D721Med (cell line): Measurements from ENCODE around the gene FNIP1.
"Not testable (repeated sequence)": the region's sequence is repeated elsewhere in the genome, so short reads cannot be mapped to it uniquely, and the experiment has no call there.

Experiments
- DNase-seq: peaks from one replicate; pipeline ENCODE4 v3.0.0; 2011; ENCODE audit warnings: low spot score; ENCODE audit not compliant: insufficient read length
- FAIRE-seq: peaks from 2 replicates; lab custom pipeline; 2011; peaks lifted over from hg19 to GRCh38; lab: Jason Lieb, UNC
- CTCF ChIP-seq: IDR thresholded peaks from 2 replicates; pipeline ENCODE4 v1.5.1; 2012; ENCODE audit warnings: mild to moderate bottlenecking, control low read depth; ENCODE audit not compliant: insufficient read depth; ENCODE audit errors: missing control alignments

The FNIP1 gene

GRCh38 chr5:131786036-131786435 lies 10.8 kb downstream of the FNIP1 start:
- DNase-seq (no peak), FAIRE-seq (no peak)
- TF ChIP-seq CTCF: no peak

- no peak for TF ChIP-seq CTCF
- DNase-seq (no peak), FAIRE-seq (no peak)
Measured at GRCh38 chr5:131783874-131784273, 12.9 kb downstream of the FNIP1 start.

GRCh38 chr5:131783357-131783756 lies 13.5 kb downstream of the FNIP1 start:
- no peak for TF ChIP-seq CTCF
- no peak for FAIRE-seq

GRCh38 chr5:131782717-131783116 lies 14.1 kb downstream of the FNIP1 start:
- no peak for TF ChIP-seq CTCF
- FAIRE-seq (no peak), DNase-seq (no peak)

More at GRCh38 chr5:131783357-131783756, 13.5 kb downstream of the FNIP1 start:
- DNase-seq: no peak

GRCh38 chr5:131778141-131778540 lies 18.7 kb downstream of the FNIP1 start:
- FAIRE-seq, DNase-seq: not testable (repeated sequence)

- TF ChIP-seq CTCF: no peak
- no peak for DNase-seq
- FAIRE-seq: no peak
Measured at GRCh38 chr5:131776450-131776849, 20.4 kb downstream of the FNIP1 start.

GRCh38 chr5:131774652-131775367 lies 22.0 kb downstream of the FNIP1 start:
- DNase-seq: no peak
- TF ChIP-seq CTCF: no peak
- no peak for FAIRE-seq

- TF ChIP-seq CTCF: no peak
- FAIRE-seq (no peak), DNase-seq (no peak)
Measured at GRCh38 chr5:131773805-131774204, 23.0 kb downstream of the FNIP1 start.
